ENCODE data around the gene ZBTB7C.

GRCh38 chr18:48408111-48408726, 964 bp downstream of the ZBTB7C start:
- TF ChIP-seq CTCF (conservative IDR thresholded peaks at IDR 0.05; ENCODE audit: low read depth, low read length) = no peak
- TF ChIP-seq USF2 (IDR thresholded peaks at IDR 0.05; ENCODE audit: low read depth, low read length) = no peak
- no peak for TF ChIP-seq CEBPB (IDR thresholded peaks at IDR 0.05; ENCODE audit: low read depth, low read length)
- no peak for TF ChIP-seq POLR2A (IDR thresholded peaks at IDR 0.05; ENCODE audit: low read depth, low read length)
